Bone marrow (tissue), 2 donors: ENCODE measurements around the gene SLC19A2.
A peak's percentile ranks its signal among the peaks of the same experiment; 100 is the strongest.
"Not testable (repeated sequence)": the region's sequence is repeated elsewhere in the genome, so short reads cannot be mapped to it uniquely, and the experiment has no call there.

Experiments
- DNase-seq, 2 donors: peaks; one replicate each; lab custom pipeline; 2025; lab: John Stamatoyannopoulos, UW

Gene SLC19A2

GRCh38 chr1:169508432-169509338, 22.9 kb upstream of the SLC19A2 start:
- DNase-seq = no peak

- no peak for DNase-seq
Observed at GRCh38 chr1:169507413-169507812, 21.7 kb upstream of the SLC19A2 start.

- not testable (repeated sequence) for DNase-seq
Observed at GRCh38 chr1:169503601-169504000, 17.9 kb upstream of the SLC19A2 start.

- no peak for DNase-seq
Observed at GRCh38 chr1:169499807-169500206, 14.1 kb upstream of the SLC19A2 start.

GRCh38 chr1:169497317-169497716, 11.6 kb upstream of the SLC19A2 start:
- DNase-seq = no peak

GRCh38 chr1:169495916-169496315, 10.2 kb upstream of the SLC19A2 start:
- no peak for DNase-seq

- DNase-seq = no peak
Observed at GRCh38 chr1:169495046-169495775, 9.5 kb upstream of the SLC19A2 start.

GRCh38 chr1:169494343-169494742, 8.6 kb upstream of the SLC19A2 start:
- DNase-seq = no peak

- DNase-seq = no peak
Observed at GRCh38 chr1:169493251-169493650, 7.5 kb upstream of the SLC19A2 start.

GRCh38 chr1:169491845-169492281, 6.1 kb upstream of the SLC19A2 start:
- no peak for DNase-seq

GRCh38 chr1:169488157-169488556, 2.4 kb upstream of the SLC19A2 start:
- no peak for DNase-seq

GRCh38 chr1:169487561-169487960, 1.8 kb upstream of the SLC19A2 start:
- DNase-seq = no peak

- no peak for DNase-seq
Observed at GRCh38 chr1:169487133-169487532, 1.4 kb upstream of the SLC19A2 start.

GRCh38 chr1:169486281-169487051, 722 bp upstream of the SLC19A2 start:
- DNase-seq = no peak

GRCh38 chr1:169484683-169485430, 887 bp downstream of the SLC19A2 start:
- DNase-seq = peak; percentile 7 to 47

- no peak for DNase-seq
Observed at GRCh38 chr1:169484101-169484500, 1.6 kb downstream of the SLC19A2 start.

- DNase-seq = no peak
Observed at GRCh38 chr1:169483500-169483966, 2.2 kb downstream of the SLC19A2 start.

GRCh38 chr1:169479363-169480066, 6.2 kb downstream of the SLC19A2 start:
- no peak for DNase-seq

GRCh38 chr1:169478094-169478672, 7.6 kb downstream of the SLC19A2 start:
- DNase-seq = no peak

GRCh38 chr1:169475806-169476387, 9.8 kb downstream of the SLC19A2 start:
- DNase-seq = no peak
